ENCODE data around the gene ESRRG. TPM values are rescaled to one million over a fixed set of nuclear protein-coding genes. Genes with fewer than 3 reads are reported as not detected.

ESRRG gene
- total RNA-seq, 1 donor from 2014 or later, result 9.6 TPM

DNA sequence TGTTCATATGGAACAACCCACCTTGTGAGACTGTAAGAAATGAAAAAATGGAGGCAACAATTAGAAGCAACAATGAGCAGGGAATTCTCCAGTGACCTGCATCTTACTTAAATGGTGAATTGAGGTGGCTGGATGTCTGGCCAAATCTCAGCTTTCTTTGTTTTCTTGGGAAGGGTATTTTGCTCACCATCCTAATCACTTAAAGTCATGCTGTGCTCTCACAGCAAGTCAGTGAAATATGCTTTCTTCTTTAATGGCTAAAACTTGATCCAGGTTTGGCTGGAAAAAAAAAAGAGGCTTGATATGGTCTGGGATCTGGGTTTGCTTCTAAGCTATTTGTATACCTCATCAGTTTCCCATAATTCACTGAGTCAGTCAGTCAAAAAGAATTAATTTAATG lies 124.8 kb downstream of the ESRRG start:
- DNase-seq (ENCODE audit: low spot score, unreplicated experiment), result no peak
- H3K4me3 Mint-ChIP-seq (ENCODE audit: low read depth), result no peak overlapping the region
- H3K36me3 Mint-ChIP-seq (ENCODE audit: insufficient read depth), result no peaks in the 10 kb centered on the region
- H3K9me3 Mint-ChIP-seq (ENCODE audit: low read depth), result no peaks in the 10 kb centered on the region
- peaks cover 9% of the 10 kb centered on the region for H3K4me1 Mint-ChIP-seq (ENCODE audit: low read depth)
- no peak overlapping the region for H3K27ac Mint-ChIP-seq
- TF ChIP-seq, protein P1, sequence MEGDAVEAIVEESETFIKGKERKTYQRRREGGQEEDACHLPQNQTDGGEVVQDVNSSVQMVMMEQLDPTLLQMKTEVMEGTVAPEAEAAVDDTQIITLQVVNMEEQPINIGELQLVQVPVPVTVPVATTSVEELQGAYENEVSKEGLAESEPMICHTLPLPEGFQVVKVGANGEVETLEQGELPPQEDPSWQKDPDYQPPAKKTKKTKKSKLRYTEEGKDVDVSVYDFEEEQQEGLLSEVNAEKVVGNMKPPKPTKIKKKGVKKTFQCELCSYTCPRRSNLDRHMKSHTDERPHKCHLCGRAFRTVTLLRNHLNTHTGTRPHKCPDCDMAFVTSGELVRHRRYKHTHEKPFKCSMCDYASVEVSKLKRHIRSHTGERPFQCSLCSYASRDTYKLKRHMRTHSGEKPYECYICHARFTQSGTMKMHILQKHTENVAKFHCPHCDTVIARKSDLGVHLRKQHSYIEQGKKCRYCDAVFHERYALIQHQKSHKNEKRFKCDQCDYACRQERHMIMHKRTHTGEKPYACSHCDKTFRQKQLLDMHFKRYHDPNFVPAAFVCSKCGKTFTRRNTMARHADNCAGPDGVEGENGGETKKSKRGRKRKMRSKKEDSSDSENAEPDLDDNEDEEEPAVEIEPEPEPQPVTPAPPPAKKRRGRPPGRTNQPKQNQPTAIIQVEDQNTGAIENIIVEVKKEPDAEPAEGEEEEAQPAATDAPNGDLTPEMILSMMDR (IDR thresholded peaks at IDR 0.05; ENCODE audit: unreplicated experiment), result no peak
- peaks cover 2% of the 10 kb centered on the region for H3K27me3 Mint-ChIP-seq

DNA sequence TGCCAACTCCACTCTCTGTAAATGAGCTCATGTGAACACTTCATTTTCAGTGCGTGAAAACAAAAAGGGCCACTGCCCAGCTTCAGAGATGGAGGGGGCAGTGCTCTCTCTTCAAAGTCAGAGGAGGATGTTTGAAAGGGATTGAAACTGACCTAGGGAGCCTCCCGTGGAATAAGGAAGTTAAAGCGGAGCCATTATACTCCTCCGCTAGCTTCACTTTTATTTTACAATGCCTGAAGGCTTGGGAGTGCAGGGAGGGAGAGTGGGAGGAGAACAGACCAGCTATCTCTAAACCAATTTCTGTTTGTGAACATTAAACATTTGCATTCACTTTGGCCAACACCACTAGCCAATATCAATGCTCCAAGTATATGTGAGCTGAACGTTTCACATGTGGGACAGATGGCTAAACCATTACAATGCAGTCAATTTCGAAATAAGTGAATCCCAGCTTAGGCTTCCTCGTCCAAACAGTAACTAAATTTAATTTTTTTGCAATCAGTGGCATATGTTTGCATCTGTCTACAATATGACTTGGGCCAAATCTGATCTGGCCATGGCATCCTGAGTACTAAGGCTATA lies 126.9 kb downstream of the ESRRG start:
- Mint-ChIP-seq H3K27ac (no peak overlapping the region), H3K4me1 (ENCODE audit: low read depth) (peaks cover 6% of the 10 kb centered on the region), H3K27me3 (no peaks in the 10 kb centered on the region), H3K4me3 (ENCODE audit: low read depth) (no peak overlapping the region), H3K36me3 (ENCODE audit: insufficient read depth) (no peaks in the 10 kb centered on the region), H3K9me3 (ENCODE audit: low read depth) (no peaks in the 10 kb centered on the region)
- DNase-seq (ENCODE audit: low spot score, unreplicated experiment), result no peak
- TF ChIP-seq, protein P1 (IDR thresholded peaks at IDR 0.05; ENCODE audit: unreplicated experiment), result no peak

DNA sequence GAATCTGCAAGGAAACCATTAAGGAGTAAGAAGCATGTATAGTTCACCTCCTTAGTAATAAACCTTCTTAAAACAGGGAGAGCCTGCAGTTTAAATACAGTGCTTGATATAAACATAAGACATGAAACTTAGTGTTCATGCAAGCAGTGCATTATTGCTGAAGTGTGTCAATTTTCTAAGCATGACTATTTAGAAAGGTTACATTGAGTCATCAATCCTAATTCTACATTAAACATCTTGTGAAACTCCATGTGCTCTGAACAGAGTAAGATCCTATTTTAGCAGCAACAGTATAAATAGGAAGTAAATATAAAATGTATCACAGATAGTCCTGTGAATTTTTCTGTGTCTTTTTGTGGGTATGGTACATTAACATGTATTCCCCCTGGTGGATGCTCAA lies 135.5 kb downstream of the ESRRG start:
- TF ChIP-seq, protein P1 (IDR thresholded peaks at IDR 0.05; ENCODE audit: unreplicated experiment), result no peak
- peaks cover 7% of the 10 kb centered on the region for H3K9me3 Mint-ChIP-seq (ENCODE audit: low read depth)
- H3K4me3 Mint-ChIP-seq (ENCODE audit: low read depth), result no peak overlapping the region
- H3K27me3 Mint-ChIP-seq, result no peaks in the 10 kb centered on the region
- H3K27ac Mint-ChIP-seq, result no peak overlapping the region
- no peak for DNase-seq (ENCODE audit: low spot score, unreplicated experiment)
- no peaks in the 10 kb centered on the region for H3K4me1 Mint-ChIP-seq (ENCODE audit: low read depth)
- H3K36me3 Mint-ChIP-seq (ENCODE audit: insufficient read depth), result peaks cover 7% of the 10 kb centered on the region

GRCh38 chr1:216582151-216582550 lies 141.1 kb downstream of the ESRRG start:
- Mint-ChIP-seq H3K27me3 (no peaks in the 10 kb centered on the region), H3K4me3 (ENCODE audit: low read depth) (no peak overlapping the region), H3K27ac (no peak overlapping the region), H3K9me3 (ENCODE audit: low read depth) (peaks cover 8% of the 10 kb centered on the region), H3K36me3 (ENCODE audit: insufficient read depth) (peaks cover 8% of the 10 kb centered on the region), H3K4me1 (ENCODE audit: low read depth) (peaks cover 8% of the 10 kb centered on the region)
- no peak for DNase-seq (ENCODE audit: low spot score, unreplicated experiment)
- TF ChIP-seq, protein P1 (IDR thresholded peaks at IDR 0.05; ENCODE audit: unreplicated experiment), result no peak

DNA sequence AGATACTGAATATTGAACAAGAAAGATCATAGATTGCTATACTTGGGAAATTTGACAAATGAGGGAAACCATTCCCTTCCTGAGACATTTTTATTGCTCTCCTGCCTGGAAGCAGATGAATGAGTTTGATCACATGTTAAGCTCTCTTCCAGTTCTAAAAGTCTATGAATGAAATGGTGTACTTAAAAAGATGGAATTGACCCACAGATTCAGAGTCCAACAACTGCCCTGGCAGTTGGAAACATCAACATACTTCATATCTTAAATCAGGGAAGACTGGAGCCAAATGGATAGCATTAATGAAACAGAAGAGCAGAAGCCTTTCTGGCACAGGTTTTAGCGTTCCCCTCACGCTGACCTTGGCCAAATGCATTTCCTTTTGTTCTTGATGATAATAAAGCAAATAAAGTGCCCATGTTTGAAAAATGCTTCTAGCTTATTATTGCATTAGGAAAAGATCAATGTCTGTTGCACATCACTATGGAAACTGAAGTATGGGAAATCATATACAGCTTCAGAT lies 142.6 kb downstream of the ESRRG start:
- DNase-seq (ENCODE audit: low spot score, unreplicated experiment), result no peak
- H3K4me1 Mint-ChIP-seq (ENCODE audit: low read depth), result peaks cover 8% of the 10 kb centered on the region
- no peaks in the 10 kb centered on the region for H3K27me3 Mint-ChIP-seq
- no peak overlapping the region for H3K4me3 Mint-ChIP-seq (ENCODE audit: low read depth)
- H3K36me3 Mint-ChIP-seq (ENCODE audit: insufficient read depth), result peaks cover 8% of the 10 kb centered on the region
- TF ChIP-seq, protein P1 (IDR thresholded peaks at IDR 0.05; ENCODE audit: unreplicated experiment), result no peak
- H3K27ac Mint-ChIP-seq, result no peak overlapping the region
- H3K9me3 Mint-ChIP-seq (ENCODE audit: low read depth), result peaks cover 8% of the 10 kb centered on the region
